Adrenal gland (tissue), 5 donors: ENCODE data around the gene PPBP.

ENCODE experiments used
- POLR2A ChIP-seq, 2 donors: fragments of 450-650 bp; IDR thresholded peaks; one replicate each; pipeline ENCODE4 v1.6.1; 2017; ENCODE audit warnings: antibody characterized with exemption in 2 of 2, mild to moderate bottlenecking in 2 of 2, moderate library complexity in 1 of 2
- TF ChIP-seq, protein P1 (sequence below), 6 experiments: fragments of 450-650 bp in 4 of 6; fragments of 200-600 bp in 2 of 6; sonication (generic) in 1 of 6; IDR thresholded peaks; 1 replicate in 5 of 6; 2 replicates in 1 of 6; pipeline versions ENCODE4 v1.5.1 to v1.8.0; 2016 to 2021; ENCODE audit warnings: antibody characterized with exemption in 6 of 6, mild to moderate bottlenecking in 2 of 6, moderate library complexity in 1 of 6
- donor health status: DM: no; HTN: no; CAD: no.

DNA sequence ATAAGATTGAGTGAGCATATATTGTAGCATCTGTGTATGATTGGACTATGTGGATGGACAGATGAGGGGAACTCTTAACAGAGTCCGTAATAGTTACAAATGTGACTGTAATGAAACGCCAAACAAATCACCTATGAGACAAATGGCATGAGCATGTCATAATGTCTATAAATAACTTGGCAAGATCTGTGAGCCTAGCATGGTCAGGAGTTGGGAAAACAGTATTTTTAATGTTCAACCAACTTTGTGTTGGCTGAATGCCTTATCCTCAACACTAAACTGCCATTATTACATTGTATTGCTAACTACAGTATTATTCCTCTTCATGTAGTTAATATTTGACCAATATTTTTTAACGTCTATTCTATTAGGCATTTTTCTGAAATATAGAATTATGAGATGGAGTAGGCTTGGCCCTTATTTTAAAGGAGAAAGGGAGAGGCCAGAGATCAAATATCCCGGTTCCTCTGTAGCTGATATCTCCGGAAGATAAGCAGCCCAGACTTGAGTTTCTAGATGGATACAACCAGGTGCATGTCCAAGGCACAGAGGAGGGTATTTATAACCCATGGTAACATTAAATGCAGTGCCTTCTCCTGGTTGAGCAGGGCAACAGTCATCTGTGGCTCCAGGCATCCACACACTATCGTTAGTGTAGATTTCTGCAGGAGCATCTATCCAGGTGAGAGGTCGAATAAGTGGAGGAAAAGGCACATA lies 38.8 kb downstream of the PPBP start:
- TF ChIP-seq, protein P1, sequence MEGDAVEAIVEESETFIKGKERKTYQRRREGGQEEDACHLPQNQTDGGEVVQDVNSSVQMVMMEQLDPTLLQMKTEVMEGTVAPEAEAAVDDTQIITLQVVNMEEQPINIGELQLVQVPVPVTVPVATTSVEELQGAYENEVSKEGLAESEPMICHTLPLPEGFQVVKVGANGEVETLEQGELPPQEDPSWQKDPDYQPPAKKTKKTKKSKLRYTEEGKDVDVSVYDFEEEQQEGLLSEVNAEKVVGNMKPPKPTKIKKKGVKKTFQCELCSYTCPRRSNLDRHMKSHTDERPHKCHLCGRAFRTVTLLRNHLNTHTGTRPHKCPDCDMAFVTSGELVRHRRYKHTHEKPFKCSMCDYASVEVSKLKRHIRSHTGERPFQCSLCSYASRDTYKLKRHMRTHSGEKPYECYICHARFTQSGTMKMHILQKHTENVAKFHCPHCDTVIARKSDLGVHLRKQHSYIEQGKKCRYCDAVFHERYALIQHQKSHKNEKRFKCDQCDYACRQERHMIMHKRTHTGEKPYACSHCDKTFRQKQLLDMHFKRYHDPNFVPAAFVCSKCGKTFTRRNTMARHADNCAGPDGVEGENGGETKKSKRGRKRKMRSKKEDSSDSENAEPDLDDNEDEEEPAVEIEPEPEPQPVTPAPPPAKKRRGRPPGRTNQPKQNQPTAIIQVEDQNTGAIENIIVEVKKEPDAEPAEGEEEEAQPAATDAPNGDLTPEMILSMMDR (IDR thresholded peaks at IDR 0.05) = no peak
- TF ChIP-seq POLR2A (IDR thresholded peaks at IDR 0.05) = no peak
